ENCODE measurements around the gene LCN15. TPM values are rescaled to one million over a fixed set of nuclear protein-coding genes. Genes with fewer than 3 reads are reported as not detected.

The LCN15 gene
- total RNA-seq, 1 experiment from 2014 or later, result not detected

DNA sequence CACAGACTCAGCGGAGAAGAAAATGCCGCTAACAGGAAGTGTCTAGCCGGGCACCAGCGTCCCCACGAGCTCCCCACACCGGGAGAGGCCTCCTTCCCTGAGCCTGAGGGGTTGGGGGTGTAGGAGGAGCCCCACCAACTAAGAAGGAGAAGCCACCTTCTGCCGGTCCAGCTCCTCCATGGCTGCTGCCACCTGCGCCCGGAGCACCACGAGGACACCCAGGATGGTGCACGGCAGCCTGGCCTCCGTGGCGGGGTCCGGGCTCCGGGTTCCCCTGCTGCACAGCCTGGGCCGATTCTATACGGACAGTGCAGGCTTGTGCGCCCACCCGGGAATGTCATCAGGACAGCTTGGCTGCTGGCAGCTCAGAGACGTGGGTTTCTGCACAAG lies 6.6 kb downstream of the LCN15 start:
- intact Hi-C loops (cut with micrococcal nuclease; ENCODE audit: unreplicated experiment), result no loop called here
- Histone ChIP-seq H3K4me1 (no peaks in the 10 kb centered on the region), H3K27me3 (replicated peaks; ENCODE audit: control insufficient read depth, insufficient read depth, low read length) (no peaks in the 10 kb centered on the region), H3K36me3 (ENCODE audit: control insufficient read depth, insufficient read depth, low read length) (no peaks in the 10 kb centered on the region), H3K9me3 (no peaks in the 10 kb centered on the region), H3K4me3 (ENCODE audit: low read depth, low read length) (no peak overlapping the region)
- POLR2A ChIA-PET, result no interaction called here
- H3K4me3 Mint-ChIP-seq (ENCODE audit: unreplicated experiment), result no peak overlapping the region
- H3K27me3 Mint-ChIP-seq (ENCODE audit: insufficient read depth, unreplicated experiment), result no peaks in the 10 kb centered on the region
- H3K9me3 Mint-ChIP-seq (ENCODE audit: unreplicated experiment), result peaks cover 4% of the 10 kb centered on the region
- TF ChIP-seq CTCF (IDR thresholded peaks at IDR 0.05; ENCODE audit: insufficient read depth in 1 of 2, low read depth in 1 of 2, low read length in 1 of 2, severe bottlenecking in 1 of 2, unreplicated experiment in 1 of 2), result no peak
- peaks cover 7% of the 10 kb centered on the region for H3K4me1 Mint-ChIP-seq (ENCODE audit: low read depth, unreplicated experiment)
- no peak overlapping the region for H3K27ac Mint-ChIP-seq (ENCODE audit: unreplicated experiment)
- CTCF ChIA-PET, result no interaction called here
- BruUV-seq (replicated peaks), result no TSS peak
- no peak for DNase-seq
- H3K36me3 Mint-ChIP-seq (ENCODE audit: insufficient read depth, unreplicated experiment), result no peaks in the 10 kb centered on the region

DNA sequence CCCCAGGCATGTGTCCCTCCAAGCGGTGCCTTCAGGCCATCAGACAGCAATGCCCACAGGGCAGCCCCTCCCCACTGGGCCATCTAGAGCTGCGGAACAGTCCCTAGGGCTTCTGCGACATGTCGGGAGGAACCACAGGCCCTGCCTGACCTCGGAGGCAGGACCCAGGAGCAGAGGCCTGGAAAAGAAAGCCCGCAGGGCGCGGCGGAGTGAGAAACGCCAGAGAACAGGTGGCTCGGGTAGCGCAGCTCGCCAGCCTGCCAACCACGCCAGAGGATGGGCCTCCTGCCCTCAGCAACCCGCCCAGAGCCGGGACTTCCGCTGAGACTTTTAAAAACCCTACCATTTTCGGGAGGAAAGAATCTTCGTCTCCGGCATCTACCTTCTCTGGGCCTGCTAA lies 7.0 kb downstream of the LCN15 start:
- H3K27me3 ChIP-seq (replicated peaks; ENCODE audit: control insufficient read depth, insufficient read depth, low read length), result no peaks in the 10 kb centered on the region
- intact Hi-C loops (cut with micrococcal nuclease; ENCODE audit: unreplicated experiment), result no loop called here
- H3K36me3 ChIP-seq (ENCODE audit: control insufficient read depth, insufficient read depth, low read length), result no peaks in the 10 kb centered on the region
- H3K4me1 ChIP-seq, result no peaks in the 10 kb centered on the region
- H3K4me1 Mint-ChIP-seq (ENCODE audit: low read depth, unreplicated experiment), result peaks cover 7% of the 10 kb centered on the region
- ChIA-PET POLR2A (no interaction called here), CTCF (no interaction called here)
- H3K36me3 Mint-ChIP-seq (ENCODE audit: insufficient read depth, unreplicated experiment), result no peaks in the 10 kb centered on the region
- H3K4me3 ChIP-seq (ENCODE audit: low read depth, low read length), result no peak overlapping the region
- no peaks in the 10 kb centered on the region for H3K27me3 Mint-ChIP-seq (ENCODE audit: insufficient read depth, unreplicated experiment)
- peaks cover 8% of the 10 kb centered on the region for H3K9me3 Mint-ChIP-seq (ENCODE audit: unreplicated experiment)
- H3K27ac Mint-ChIP-seq (ENCODE audit: unreplicated experiment), result no peak overlapping the region
- no TSS peak for BruUV-seq (replicated peaks)
- no peak for TF ChIP-seq CTCF (IDR thresholded peaks at IDR 0.05; ENCODE audit: insufficient read depth in 1 of 2, low read depth in 1 of 2, low read length in 1 of 2, severe bottlenecking in 1 of 2, unreplicated experiment in 1 of 2)
- peaks cover 4% of the 10 kb centered on the region; the same call in 1 of the 2 replicates for H3K9me3 ChIP-seq
- DNase-seq, result no peak
- H3K4me3 Mint-ChIP-seq (ENCODE audit: unreplicated experiment), result no peak overlapping the region

DNA sequence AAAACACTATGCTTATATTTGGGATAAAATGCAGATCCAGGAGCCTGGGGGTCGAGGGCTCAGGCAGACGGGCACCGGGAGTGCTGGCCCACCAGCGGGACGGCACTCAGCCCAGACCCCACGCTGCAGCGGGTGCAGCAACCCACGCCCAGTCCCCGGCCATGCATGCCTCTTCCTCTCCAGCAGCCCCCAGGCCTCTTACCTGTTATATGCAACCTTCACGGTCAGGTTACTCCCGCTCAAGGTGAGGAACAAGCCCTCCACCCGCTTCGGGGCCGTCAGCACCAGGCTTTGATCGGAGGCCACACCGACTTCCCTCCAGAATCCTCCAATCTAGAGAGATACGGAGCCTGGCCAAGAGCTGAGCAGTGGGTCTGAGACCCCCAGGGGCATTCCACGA lies 7.5 kb downstream of the LCN15 start:
- intact Hi-C loops (cut with micrococcal nuclease; ENCODE audit: unreplicated experiment), result no loop called here
- Mint-ChIP-seq H3K4me1 (ENCODE audit: low read depth, unreplicated experiment) (peaks cover 7% of the 10 kb centered on the region), H3K27me3 (ENCODE audit: insufficient read depth, unreplicated experiment) (no peaks in the 10 kb centered on the region), H3K4me3 (ENCODE audit: unreplicated experiment) (no peak overlapping the region), H3K36me3 (ENCODE audit: insufficient read depth, unreplicated experiment) (no peaks in the 10 kb centered on the region), H3K9me3 (ENCODE audit: unreplicated experiment) (peaks cover 13% of the 10 kb centered on the region), H3K27ac (ENCODE audit: unreplicated experiment) (no peak overlapping the region)
- peaks cover 8% of the 10 kb centered on the region for H3K9me3 ChIP-seq
- no TSS peak for BruUV-seq (replicated peaks)
- no peak for DNase-seq
- H3K27me3 ChIP-seq (replicated peaks; ENCODE audit: control insufficient read depth, insufficient read depth, low read length), result no peaks in the 10 kb centered on the region
- ChIA-PET CTCF (no interaction called here), POLR2A (no interaction called here)
- H3K36me3 ChIP-seq (ENCODE audit: control insufficient read depth, insufficient read depth, low read length), result no peaks in the 10 kb centered on the region
- H3K4me1 ChIP-seq, result no peaks in the 10 kb centered on the region
- TF ChIP-seq CTCF (IDR thresholded peaks at IDR 0.05; ENCODE audit: insufficient read depth in 1 of 2, low read depth in 1 of 2, low read length in 1 of 2, severe bottlenecking in 1 of 2, unreplicated experiment in 1 of 2), result no peak
- H3K4me3 ChIP-seq (ENCODE audit: low read depth, low read length), result no peak overlapping the region

Measured in Caco-2 (cell line).